DMS153 treated with DMSO at 0.1 percent for 48 hours (cell line): Measurements from ENCODE around the gene C4BPB.
"Not testable (repeated sequence)": the region's sequence is repeated elsewhere in the genome, so short reads cannot be mapped to it uniquely, and the experiment has no call there.

ENCODE experiments used
- DNase-seq: peaks from one replicate; lab custom pipeline; 2025; ENCODE audit not compliant: unreplicated experiment; lab: John Stamatoyannopoulos, UW

Gene C4BPB, protein sequence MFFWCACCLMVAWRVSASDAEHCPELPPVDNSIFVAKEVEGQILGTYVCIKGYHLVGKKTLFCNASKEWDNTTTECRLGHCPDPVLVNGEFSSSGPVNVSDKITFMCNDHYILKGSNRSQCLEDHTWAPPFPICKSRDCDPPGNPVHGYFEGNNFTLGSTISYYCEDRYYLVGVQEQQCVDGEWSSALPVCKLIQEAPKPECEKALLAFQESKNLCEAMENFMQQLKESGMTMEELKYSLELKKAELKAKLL

GRCh38 chr1:207088701-207089626 lies at the start of gene C4BPB:
TSS of gene C4BPB (plus strand) at chr1:207088860. CDS start at chr1:207089532, 672 bp downstream.
- DNase-seq, result no peak

DNA sequence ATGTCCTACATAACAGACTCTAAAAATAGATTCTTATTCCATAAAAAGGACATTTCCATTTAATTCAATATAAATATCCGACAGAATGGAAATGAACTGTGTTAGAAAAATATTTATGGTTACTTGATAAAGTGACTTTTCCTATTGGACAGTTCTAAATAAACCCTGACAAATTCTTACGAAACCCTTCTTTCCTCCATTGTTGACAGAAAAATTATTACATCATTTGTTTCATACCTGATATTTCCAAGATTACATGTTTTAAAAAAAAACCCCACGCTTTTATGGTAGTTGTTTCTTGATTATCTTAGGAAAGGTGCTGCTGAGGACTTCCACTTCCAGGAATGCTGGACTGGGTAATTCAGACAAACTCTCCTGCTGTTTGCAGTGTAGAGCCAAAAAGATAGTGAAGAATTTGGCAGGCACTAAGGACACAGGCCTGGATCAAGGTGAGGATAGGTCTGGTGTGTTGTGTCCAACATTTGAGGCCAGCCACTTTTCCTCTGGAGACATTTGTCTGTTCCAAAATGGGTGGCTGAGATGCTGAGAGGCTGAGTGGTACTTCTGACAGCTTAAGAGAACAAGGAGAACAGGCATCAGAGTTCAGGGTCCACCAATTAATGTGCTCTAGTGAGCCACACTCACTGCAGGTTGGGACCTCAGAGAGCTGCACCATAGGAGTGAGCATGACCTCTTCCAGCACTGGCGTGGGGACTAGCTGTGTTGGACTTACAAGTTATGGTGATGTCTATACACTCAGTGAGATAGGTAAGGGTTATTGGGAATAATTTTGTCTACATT lies 49.1 kb upstream of the C4BPB start:
- DNase-seq, result no peak

DNA sequence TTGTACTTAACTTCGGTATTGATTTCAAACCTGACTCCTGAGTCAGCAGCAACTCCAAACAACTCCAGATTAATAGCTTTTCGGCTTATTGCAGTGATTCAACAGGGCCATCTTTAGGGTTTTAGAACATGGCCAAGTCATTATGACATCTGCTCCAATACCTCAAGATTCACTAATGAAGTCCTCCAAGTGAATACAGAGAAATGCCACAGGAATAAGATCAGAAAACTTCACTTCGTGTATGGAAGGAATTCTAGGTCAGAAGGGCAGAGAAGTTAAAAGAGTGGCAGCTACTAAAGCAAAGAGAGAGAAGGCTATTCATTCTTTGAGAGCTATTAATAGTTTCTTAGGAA lies 48.5 kb upstream of the C4BPB start:
- no peak for DNase-seq

- not testable (repeated sequence) for DNase-seq
Observed at GRCh38 chr1:207041397-207041796, 47.3 kb upstream of the C4BPB start.

DNA sequence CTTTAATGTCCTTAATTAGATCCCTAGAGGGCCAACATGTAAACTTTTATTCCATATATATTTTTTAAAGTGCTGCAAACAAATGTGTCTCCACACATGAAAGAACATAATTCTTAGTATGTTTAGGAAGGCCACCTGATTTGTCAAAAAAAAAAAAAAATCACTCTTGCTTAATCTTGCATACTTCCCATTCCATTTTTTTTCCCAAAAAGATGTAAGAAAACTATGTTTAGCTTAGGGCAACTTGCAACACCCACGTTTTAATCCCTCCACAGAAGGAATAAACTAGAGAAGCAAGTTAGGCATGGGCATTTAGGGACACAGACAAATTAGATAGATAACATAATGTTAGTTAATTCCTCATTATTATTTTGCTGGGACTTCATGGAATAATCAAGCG lies 43.2 kb upstream of the C4BPB start:
- no peak for DNase-seq

GRCh38 chr1:207047505-207047904 lies 41.2 kb upstream of the C4BPB start:
- DNase-seq, result no peak

DNA sequence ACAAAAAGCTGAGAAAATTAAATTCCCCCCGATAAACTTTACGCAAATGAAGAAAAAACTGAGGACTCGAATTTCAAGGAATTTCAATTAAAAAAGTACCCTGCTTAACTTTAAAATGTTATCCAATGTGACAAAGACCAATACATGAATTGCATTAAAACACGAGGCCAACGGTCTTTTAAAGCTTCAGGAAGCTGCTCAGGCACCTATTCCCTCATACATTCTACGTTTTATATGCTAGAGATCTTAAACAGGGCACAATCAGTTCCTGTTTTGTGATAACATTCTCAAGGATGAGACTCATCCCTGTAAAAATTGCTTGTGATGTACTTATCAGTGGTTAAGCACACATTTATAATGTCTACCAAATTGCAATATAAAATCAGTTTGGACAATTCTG lies 40.6 kb upstream of the C4BPB start:
- no peak for DNase-seq

DNA sequence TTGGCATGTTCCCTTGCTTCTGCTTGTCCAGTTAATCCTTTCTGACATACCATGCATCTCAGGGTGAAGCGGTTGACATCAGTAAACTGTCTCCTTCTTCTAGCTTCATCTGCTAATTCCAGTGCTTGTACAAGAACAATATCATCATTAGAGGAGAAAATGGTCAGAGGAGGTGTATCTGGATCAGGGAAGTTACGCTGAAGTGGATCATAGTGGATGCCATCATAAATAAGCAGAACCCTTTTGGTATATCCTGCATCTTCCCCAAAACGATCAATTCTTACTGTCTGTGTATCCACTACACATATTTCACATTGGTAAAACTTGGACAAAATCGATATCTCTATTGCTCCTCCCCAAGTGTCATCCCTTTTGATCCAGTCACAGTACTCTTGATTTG lies 39.6 kb upstream of the C4BPB start:
- no peak for DNase-seq

- no peak for DNase-seq
Observed at GRCh38 chr1:207049514-207049913, 39.1 kb upstream of the C4BPB start.

- DNase-seq, result peak; percentile 70
Observed at GRCh38 chr1:207049974-207050391, 38.7 kb upstream of the C4BPB start.

GRCh38 chr1:207050480-207051190 lies 38.0 kb upstream of the C4BPB start:
- DNase-seq, result peak; percentile 96

- DNase-seq, result peak; percentile 63
Observed at GRCh38 chr1:207051191-207051943, 37.3 kb upstream of the C4BPB start, which contains the start of gene YOD1. TSS of gene YOD1 (minus strand) at chr1:207051208. CDS start at chr1:207051030, 178 bp downstream.

- DNase-seq, result peak; percentile 100
Observed at GRCh38 chr1:207052911-207053769, 35.5 kb upstream of the C4BPB start, which contains the start of gene PFKFB2. TSS of gene PFKFB2 (plus strand) at chr1:207053275. CDS start at chr1:207054718, 1,443 bp downstream.

DNA sequence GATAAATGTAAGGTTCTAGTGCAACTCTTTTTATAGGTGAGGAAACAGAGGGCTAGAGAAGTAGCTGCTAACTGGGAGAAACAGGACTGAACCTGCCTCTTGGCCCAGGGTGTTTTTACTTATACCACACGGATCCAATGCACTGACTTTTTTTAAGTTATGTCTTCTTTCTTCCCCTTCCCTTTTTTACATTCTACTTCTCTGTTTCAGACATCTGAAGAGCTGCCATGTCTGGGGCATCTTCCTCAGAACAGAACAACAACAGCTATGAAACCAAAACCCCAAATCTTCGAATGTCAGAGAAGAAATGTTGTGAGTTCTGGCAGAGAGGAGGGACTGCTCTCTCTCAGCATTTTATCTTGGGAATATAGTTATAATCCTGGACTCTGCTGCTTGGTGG lies 34.2 kb upstream of the C4BPB start:
- DNase-seq, result no peak

- DNase-seq, result no peak
Observed at GRCh38 chr1:207055386-207056001, 33.2 kb upstream of the C4BPB start.

- DNase-seq, result no peak
Observed at GRCh38 chr1:207056673-207057072, 32.0 kb upstream of the C4BPB start.

DNA sequence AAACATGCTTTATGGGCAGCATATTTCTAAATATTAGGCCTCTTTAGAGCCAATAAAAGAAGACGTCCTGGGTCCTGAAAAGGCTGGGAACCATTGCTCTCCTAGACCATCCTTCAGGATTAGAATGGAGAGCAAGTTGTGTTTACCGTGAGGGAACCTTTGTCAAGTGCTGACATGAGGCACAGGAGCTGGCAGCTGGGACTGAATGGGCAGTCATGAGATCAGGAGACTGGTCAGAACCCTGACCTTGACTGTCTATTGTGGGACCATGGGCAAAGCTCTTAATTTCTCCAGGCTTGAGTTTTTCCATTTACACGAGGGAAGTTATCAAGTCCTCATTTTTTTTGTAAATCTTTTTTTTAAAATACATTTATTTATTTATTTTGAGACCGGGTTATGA lies 30.4 kb upstream of the C4BPB start:
- no peak for DNase-seq
